Epithelial cell of prostate (primary cell): ENCODE data around the gene CNBD2.
A peak's percentile ranks its signal among the peaks of the same experiment; 100 is the strongest.
"Not testable (repeated sequence)": the region's sequence is repeated elsewhere in the genome, so short reads cannot be mapped to it uniquely, and the experiment has no call there.

ENCODE experiments used
- DNase-seq: peaks from one replicate; pipeline ENCODE4 v3.0.0-alpha.2; 2011; ENCODE audit warnings: low read depth, low spot score
- H3K27ac ChIP-seq: fragments of 450-650 bp; 2 replicates; pipeline ENCODE4 v1.5.1; 2017; ENCODE audit warnings: mild to moderate bottlenecking

Gene CNBD2

GRCh38 chr20:36017048-36017951 is 48.9 kb downstream of the CNBD2 start:
- DNase-seq = no peak
- no peak overlapping the region for H3K27ac ChIP-seq

- no peak for DNase-seq
Observed at GRCh38 chr20:36018208-36018988, 50.0 kb downstream of the CNBD2 start.

DNA sequence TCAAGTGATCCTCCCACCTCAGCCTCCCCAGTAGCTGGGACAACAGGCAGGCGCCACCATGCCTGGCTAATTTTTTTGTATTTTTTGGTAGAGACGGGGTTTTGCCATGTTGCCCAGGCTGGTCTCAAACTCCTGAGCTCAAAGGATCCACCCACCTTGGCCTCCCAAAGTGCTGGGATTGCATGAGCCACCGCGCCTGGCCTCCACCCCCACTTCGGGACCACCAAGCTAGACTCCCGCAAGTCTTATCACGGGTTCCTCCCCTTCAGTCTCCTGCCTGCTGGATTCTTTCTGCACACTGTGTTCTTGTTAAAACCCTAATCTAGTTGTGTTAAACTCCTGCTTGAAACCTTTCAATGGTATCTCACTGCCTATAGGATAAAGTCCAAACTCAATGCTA is 57.7 kb downstream of the CNBD2 start:
- H3K27ac ChIP-seq, DNase-seq: not testable (repeated sequence)

More at GRCh38 chr20:36018208-36018988, 50.0 kb downstream of the CNBD2 start:
- H3K27ac ChIP-seq = no peak overlapping the region

- H3K27ac ChIP-seq = no peak overlapping the region
- no peak for DNase-seq
Observed at GRCh38 chr20:36028106-36028808, 59.9 kb downstream of the CNBD2 start.

GRCh38 chr20:36030149-36030548 is 61.8 kb downstream of the CNBD2 start:
- H3K27ac ChIP-seq = no peak overlapping the region
- DNase-seq = no peak

DNA sequence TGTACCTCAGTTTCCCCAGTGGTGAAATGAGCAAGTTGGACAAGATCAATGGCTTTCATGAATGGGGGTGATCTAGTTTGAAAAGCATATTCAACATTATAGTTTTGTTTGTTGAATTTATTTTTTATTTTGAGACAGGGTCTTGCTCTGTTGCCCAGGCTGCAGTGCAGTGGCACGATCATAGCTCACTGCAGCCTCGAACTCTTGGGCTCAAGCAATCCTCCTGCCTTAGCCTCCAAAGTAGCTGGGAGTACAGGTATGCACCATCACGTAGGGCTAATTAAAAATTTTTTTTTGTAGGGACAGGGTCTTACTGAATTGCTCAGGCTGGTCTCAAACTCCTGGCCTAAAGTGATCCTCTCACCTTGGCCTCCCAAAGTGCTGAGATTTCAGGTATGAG is 63.4 kb downstream of the CNBD2 start:
- DNase-seq = no peak

DNA sequence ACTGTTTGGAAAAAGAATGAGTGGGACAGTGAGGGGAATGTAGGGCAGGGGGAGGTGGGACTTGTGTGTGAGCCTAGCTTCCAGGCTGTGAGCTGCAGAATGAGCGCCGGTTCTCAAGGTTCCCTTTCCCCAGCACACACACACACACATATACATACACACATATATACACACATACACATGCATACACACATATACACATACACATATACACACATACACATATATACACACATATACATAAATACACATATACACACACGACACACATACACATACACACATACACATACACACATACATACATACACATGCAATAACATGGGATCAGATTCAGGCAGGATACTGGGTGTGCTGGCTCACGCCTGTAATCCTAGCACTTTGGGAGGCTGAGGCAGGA is 66.5 kb downstream of the CNBD2 start:
- no peak overlapping the region for H3K27ac ChIP-seq
- DNase-seq = no peak

More for the DNA sequence above, 63.4 kb downstream of the CNBD2 start:
- H3K27ac ChIP-seq = no peak overlapping the region

GRCh38 chr20:36035745-36036144 is 67.4 kb downstream of the CNBD2 start:
- peak overlapping the region; percentile 25 for H3K27ac ChIP-seq
- peak; percentile 62 for DNase-seq

- no peak overlapping the region for H3K27ac ChIP-seq
- DNase-seq = no peak
Observed at GRCh38 chr20:36036688-36037087, 68.3 kb downstream of the CNBD2 start.

GRCh38 chr20:36040571-36040970 is 72.2 kb downstream of the CNBD2 start:
- no peak for DNase-seq
- no peak overlapping the region for H3K27ac ChIP-seq

GRCh38 chr20:36043441-36043840 is 75.1 kb downstream of the CNBD2 start:
- no peak for DNase-seq
- no peak overlapping the region for H3K27ac ChIP-seq

DNA sequence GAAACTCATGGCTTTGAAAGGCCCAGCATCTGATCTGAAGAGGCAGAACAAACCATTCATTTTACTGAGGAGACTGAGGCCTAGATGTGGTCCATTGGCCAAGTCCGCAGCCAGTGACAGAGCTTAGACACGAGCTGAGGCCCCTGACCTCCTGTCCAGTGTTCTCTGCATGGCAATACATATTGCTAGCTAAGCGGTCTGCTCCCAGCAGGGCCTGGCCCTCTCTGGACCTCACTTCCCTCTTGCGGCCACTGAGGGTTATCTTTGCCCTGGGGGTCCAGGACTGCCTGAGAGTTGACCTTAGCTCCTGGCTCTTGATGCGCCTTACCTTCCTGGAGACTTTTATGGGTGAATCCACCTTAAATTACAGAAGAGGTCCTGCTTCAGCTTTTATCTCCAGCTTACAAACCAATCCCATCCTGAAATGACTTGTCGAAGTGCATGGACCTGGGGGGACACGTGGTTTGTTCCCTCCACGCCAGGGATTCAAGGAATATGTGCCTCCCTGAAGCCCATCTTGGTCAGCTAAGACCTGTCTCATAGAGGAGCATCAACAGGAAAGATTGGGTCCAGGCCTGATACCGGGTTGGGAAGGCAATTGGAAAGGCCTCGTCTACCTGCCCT is 75.6 kb downstream of the CNBD2 start:
- no peak for DNase-seq
- no peak overlapping the region for H3K27ac ChIP-seq

DNA sequence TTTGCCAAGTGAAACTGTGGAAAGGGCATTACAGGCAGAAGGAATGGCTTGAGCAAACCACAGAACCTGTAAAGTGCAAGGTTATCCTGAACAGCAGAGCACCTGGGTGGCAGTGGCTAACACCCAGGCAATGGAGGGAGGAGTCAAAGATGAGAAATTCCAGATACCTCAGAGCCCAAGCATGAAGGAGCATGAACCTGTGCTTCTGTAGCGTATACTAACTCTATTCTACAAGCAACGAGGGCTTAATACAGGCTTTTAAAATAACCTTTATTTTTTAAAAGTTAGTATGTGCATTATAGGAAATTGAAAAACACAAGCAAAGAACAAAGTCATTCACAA is 77.0 kb downstream of the CNBD2 start:
- H3K27ac ChIP-seq = no peak overlapping the region
- DNase-seq = no peak

DNA sequence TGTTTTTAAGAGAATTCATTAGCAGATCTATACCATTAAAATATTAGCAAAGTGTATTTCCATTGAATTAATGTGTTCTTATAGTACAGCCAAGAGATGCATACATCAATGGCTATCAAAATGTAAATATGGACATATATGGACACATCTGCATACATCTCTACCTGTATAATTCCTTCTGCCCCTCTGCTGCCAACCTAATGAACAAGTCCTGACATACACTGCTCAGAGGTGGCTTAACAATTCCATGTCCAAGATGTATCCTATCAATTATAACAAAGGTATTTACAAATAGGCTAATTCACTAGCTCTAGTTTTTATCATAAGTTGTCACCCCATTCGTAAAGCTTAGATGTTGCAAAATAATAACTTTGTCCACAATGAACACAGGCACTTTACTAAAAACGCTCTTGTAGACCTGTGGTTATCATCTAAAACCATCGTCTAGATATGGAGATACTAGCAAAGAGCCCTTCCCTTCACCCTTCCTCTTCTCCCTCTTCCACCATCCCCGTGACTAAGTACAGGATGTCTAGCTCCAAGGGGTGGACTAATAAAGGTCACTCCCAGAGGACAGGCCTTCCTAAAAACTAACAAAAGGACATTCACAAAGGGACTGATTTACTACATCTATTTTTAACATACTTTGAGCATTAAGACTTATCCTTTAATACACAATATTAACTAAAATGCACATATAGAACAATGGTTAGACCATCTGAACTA is 77.8 kb downstream of the CNBD2 start:
- not testable (repeated sequence) for H3K27ac ChIP-seq, DNase-seq

- peak overlapping the region; percentile 90 for H3K27ac ChIP-seq
- not testable (repeated sequence) for DNase-seq
Observed at GRCh38 chr20:36049408-36049807, 81.0 kb downstream of the CNBD2 start.

GRCh38 chr20:36050436-36051317 is 82.3 kb downstream of the CNBD2 start:
- peak overlapping the region; percentile 90 for H3K27ac ChIP-seq
- DNase-seq = peak; percentile 20

DNA sequence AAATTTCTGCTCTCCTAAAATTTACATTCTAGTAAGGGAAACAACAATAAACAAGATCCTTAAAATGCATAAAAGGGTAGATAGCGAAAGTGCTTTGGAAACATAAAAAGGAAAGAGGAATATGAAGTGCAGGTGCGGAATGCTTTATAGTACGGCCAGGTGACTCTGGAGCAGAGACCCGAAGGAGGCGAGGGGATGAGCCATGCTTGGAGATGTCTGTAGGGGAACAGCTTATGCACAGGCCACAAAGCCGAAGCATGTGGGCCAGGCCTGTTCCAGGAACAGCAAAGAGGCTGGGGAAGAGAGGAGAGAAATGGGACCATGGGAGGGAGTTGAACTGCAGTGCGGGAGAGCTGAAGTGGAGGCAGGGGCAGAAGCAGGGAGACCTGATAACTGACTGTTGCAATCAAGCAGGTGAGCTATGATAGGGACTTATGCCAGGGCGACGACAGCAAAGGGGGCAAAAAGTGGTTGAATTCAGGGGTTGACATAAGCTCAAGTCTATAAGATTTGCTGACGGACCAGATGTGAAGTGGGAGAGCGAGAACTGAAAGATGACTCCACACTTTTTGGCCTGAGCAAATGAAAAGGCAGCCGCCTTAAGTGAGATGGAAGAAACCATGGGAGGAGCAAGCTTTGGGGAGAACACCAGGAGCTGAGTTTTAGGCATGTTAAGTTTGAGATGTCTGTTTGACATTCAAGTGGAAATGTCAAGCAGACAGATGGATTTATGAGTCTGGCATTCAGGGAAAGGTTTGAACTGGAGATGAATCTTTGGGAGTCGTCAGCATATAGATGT is 83.1 kb downstream of the CNBD2 start:
- no peak for DNase-seq

GRCh38 chr20:36052117-36052513 is 83.7 kb downstream of the CNBD2 start:
- no peak for DNase-seq
- H3K27ac ChIP-seq = no peak overlapping the region

More for the DNA sequence above, 83.1 kb downstream of the CNBD2 start:
- peak overlapping the region; percentile 90 for H3K27ac ChIP-seq
